HUES64 (cell line): ENCODE results near the gene FSD1L.
"Not testable (repeated sequence)": the region's sequence is repeated elsewhere in the genome, so short reads cannot be mapped to it uniquely, and the experiment has no call there.

Source experiments
- H3K27ac ChIP-seq: 2 replicates; pipeline ENCODE4 v1.7.0; 2013; ENCODE audit warnings: low read depth, low read length, inconsistent platforms
- H3K27me3 ChIP-seq: 2 replicates; pipeline ENCODE4 v1.6.1; 2013; ENCODE audit warnings: mild to moderate bottlenecking, low read length; ENCODE audit not compliant: insufficient read depth
- H3K36me3 ChIP-seq: 2 replicates; pipeline ENCODE4 v1.6.1; 2013; ENCODE audit warnings: mild to moderate bottlenecking, low read length; ENCODE audit not compliant: insufficient read depth
- H3K4me1 ChIP-seq: 2 replicates; pipeline ENCODE4 v1.6.1; 2013; ENCODE audit warnings: mild to moderate bottlenecking, low read length, moderate library complexity; ENCODE audit not compliant: insufficient read depth
- H3K4me3 ChIP-seq: 2 replicates; pipeline ENCODE4 v1.5.1; 2013; ENCODE audit warnings: mild to moderate bottlenecking, low read length, moderate library complexity
- H3K9ac ChIP-seq: 2 replicates; pipeline ENCODE4 v1.6.1; 2013; ENCODE audit warnings: mild to moderate bottlenecking, low read depth, low read length
- H3K9me3 ChIP-seq: 2 replicates; pipeline ENCODE4 v1.6.1; 2013; ENCODE audit warnings: low read depth, low read length; ENCODE audit not compliant: insufficient read depth
- WGBS: fragments of 150-250, 120-280 bp; methylation state at CpG from one replicate; pipeline ENCODE4 v1.1.7; 2013; ENCODE audit warnings: missing lambda C conversion rate; 5-methylcytosine and 5-hydroxymethylcytosine counted together

The FSD1L gene

DNA sequence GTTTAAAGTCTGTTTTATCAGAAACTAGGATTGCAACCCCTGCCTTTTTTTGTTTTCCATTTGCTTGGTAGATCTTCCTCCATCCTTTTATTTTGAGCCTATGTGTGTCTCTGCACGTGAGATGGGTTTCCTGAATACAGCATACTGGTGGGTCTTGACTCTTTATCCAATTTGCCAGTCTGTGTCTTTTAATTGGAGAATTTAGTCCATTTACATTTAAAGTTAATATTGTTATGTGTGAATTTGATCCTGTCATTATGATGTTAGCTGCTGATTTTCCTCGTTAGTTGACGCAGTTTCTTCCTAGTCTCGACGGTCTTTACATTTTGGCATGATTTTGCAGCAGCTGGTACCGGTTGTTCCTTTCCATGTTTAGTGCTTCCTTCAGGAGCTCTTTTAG lies 132.1 kb downstream of the FSD1L start:
- H3K27me3 ChIP-seq, H3K9me3 ChIP-seq, H3K9ac ChIP-seq, H3K4me3 ChIP-seq, H3K27ac ChIP-seq, H3K4me1 ChIP-seq, H3K36me3 ChIP-seq: not testable (repeated sequence)
- WGBS: 96% methylated on average over 4 of the region's 6 CpGs

DNA sequence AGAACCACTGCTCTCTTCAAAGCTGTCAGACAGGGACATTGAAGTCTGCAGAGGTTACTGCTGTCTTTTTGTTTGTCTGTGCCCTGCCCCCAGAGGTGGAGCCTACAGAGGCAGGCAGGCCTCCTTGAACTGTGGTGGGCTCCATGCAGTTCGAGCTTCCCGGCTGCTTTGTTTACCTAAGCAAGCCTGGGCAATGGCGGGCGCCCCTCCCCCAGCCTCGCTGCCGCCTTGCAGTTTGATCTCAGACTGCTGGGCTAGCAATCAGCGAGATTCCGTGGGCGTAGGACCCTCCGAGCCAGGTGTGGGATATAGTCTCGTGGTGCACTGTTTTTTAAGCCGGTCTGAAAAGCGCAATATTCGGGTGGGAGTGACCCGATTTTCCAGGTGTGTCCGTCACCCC lies 133.7 kb downstream of the FSD1L start:
- not testable (repeated sequence) for H3K27me3 ChIP-seq, H3K36me3 ChIP-seq, H3K4me1 ChIP-seq, H3K9me3 ChIP-seq
- H3K9ac ChIP-seq: peak overlapping the region; percentile 77
- 30% methylated on average over 13 of the region's 16 CpGs for WGBS
- H3K4me3 ChIP-seq: peak overlapping the region; percentile 49
- H3K27ac ChIP-seq: 0 out of 2 replicates have a peak overlapping the region, but pooled peaks have one; percentile 35

DNA sequence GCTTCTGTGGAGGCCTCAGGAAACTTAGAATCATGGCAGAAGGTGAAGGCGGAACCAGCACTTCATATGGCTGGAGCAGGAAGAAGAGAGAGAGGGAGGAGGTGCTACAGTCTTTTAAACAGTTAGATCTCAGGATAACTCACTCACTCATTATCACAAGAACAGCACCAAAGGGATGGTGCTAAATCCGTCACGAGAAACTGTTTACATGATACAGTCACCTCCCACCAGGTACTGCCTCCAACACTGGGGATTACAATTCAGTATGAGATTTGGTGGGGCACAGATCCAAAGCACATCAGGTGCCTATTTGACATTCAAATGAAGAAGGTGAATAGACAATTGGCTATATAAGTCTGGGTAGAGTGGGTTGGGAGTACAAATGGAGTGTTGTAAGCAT lies 145.3 kb downstream of the FSD1L start:
- WGBS: 49% methylated on average over 3 of the region's 3 CpGs
- Histone ChIP-seq H3K4me1 (0 out of 2 replicates have a peak, but pooled peaks cover 4% of the 10 kb centered on the region), H3K9me3 (peaks cover 27% of the 10 kb centered on the region), H3K4me3 (no peak overlapping the region), H3K36me3 (peaks cover 17% of the 10 kb centered on the region), H3K9ac (no peak overlapping the region), H3K27me3 (no peaks in the 10 kb centered on the region), H3K27ac (no peak overlapping the region)
